GOT3 (cell line): ENCODE data around the gene NPHP4.

ENCODE experiments used
- DNase-seq: peaks from one replicate; lab custom pipeline; 2025; ENCODE audit warnings: mixed read lengths; lab: John Stamatoyannopoulos, UW

NPHP4 gene

DNA sequence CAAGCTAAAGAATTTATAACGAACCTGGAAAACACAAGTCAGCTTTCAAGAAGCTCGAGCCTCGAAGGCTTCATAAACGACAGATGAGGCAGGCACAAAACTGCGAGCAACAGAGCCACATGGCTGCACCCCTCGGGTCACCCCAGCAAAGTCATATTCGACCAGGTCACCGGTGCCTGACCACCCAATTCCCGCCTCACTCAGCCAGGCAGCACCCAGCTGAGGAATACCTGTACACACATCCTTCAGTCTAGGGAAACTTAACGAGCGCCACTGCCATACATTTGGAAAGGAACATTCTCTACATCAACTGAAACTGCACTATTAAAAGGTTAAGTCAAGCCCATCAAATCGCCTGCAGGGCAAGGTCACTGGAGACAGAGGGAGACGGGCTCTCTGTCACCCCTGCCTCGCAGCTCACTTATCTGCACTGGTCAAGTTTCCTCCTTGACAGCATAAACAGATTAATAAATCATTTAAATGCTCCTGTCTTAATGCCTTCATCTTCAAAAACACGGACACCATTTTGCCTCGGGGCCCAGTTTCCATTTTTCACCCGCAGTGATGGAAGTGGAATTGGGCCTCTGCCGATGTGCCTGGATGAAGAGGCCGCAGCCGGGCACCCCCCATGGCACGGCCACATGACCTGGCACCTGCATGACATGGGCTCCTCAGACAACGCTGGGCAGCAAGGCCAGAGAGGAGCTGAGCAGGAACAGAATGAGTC lies 20.6 kb downstream of the NPHP4 start:
- DNase-seq, result no peak

DNA sequence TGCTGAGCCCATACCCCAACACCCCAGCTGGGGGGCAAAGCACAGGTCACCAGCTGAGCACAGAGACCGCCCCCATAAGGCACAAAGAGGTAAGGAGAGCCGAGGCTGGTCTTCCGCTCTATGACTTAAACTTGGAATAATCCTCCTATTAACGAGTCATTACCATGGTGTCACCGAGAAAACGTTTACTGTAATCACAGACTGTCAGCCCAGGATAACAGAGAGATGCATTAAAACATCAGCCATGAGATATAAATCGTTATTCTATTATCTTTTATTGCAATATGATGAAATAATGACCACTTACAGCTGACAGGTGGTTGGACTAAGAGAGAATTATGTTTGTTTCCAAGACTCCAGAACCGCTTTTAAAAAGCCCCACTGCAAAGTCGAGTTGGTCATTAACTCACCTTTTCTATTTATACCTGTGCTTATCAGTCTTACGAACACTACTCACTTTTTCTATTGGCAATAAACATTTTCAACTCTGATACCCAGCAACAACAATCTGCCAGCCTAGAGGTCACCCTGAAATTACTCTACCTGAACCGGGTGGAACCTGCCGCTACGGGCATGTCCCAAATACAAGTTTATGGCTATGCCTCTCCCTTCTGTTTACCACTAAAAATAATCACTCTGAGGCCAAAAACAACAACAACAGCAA lies 21.5 kb downstream of the NPHP4 start:
- DNase-seq, result no peak

DNA sequence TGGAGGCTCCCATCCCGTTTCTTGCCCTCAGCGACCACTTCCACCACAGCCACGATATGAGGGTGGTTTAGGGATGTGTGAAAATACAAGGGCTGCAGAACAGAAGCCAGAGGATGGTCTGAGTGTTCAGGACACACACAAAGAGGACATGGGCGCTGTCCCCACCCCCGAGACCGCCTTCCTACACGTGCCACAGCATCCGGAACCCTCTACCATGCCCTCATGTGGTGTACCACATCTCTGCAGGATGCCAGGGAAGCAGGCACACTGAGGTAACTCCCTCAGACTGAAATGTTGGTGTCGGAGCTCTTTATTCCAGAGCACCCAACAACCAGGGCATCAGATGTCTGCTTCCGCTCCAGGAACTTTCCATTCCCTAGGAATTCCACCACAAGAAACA lies 23.1 kb downstream of the NPHP4 start:
- no peak for DNase-seq

DNA sequence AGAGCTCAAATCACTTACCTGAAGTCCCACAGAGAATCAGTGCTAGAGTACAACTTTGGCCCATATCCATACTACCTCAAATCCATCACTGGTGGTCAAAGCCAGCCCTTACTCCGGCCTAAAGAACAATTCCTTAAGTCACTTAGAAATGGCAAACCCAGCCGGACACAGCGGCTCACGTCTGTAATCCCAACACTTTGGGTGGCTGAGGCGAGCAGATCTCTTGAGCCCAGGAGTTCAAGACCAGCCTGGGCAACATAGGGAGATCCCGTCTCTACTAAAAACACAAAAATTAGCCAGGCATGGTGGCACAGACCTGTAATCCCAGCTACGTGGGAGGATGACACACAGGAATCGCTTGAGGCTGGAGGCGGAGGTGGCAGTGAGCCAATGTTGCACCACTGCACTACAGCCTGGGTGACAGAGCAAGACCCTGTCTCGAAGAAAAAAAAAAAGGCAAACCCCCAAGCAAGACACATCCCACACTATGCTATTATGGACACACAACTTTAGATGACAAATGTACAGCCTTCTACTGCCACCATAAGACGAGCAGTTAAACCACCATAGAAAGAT lies 24.0 kb downstream of the NPHP4 start:
- no peak for DNase-seq

DNA sequence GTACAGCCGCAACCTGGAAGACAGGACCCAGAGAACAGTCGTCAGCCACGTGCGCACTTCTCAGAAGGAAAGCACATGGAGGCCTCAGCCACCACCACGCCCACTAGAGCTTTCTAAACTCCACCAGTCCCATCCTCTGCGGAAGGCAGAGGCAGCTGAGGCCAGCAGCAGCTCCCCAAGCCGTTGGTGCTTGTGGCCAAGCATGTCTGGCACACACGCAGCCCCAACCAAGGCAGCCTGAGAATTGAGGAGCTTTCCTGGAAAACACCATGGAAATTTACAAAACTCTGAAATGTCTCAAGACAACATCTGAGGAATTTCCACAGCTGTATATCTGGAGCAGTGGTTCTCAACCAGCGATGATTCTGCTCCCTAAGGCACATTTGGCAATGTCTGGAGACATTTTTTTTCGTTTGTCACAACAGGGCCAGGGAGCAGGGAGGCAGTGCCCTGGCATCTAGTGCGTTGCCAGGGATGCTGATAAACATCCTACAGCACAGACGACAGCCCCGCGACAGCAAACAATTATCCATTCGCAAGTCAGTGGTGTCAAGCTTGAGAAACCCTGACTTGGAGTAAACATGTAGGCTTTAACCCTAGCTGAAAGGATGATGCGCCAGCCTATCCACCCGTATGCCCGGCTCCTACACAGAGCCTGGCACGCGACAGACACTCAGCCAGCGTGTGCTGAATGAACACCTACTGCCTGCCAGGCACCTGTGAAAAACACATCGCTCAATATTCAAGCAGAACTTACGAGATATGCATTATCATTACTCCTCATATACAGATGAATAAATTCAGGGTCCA lies 24.7 kb downstream of the NPHP4 start:
- no peak for DNase-seq

DNA sequence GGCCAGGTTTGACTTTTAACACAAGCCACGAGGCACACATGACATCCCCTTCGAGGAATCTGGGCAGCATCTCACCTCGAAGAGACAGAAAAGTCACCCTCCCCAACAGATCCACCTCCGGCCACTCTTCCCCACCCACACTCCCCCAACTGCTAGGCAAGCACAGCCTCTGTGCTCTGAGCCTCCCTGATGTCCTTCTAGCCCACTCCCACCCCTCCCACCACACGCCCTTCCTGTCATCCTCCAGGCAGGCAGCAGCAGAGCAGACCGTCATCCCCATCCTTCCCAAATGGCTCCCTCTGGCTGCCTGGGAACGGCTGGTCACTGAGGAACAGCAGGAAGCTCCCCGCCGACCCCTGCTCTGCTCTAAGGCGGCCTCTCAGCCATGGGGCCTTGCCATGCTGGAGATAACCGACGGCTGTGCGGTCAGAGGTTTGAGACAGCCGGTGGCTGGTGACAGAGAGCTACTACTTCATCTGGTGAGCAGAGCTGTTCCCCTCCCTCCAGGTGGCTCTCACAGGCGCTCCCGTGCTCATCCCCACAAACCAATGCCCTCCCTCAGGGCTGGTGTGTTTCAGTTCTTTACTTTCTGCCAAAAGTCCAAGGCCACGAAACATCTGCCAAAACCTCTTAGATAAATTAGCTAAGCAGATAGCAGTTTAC lies 25.6 kb downstream of the NPHP4 start:
- DNase-seq, result no peak

DNA sequence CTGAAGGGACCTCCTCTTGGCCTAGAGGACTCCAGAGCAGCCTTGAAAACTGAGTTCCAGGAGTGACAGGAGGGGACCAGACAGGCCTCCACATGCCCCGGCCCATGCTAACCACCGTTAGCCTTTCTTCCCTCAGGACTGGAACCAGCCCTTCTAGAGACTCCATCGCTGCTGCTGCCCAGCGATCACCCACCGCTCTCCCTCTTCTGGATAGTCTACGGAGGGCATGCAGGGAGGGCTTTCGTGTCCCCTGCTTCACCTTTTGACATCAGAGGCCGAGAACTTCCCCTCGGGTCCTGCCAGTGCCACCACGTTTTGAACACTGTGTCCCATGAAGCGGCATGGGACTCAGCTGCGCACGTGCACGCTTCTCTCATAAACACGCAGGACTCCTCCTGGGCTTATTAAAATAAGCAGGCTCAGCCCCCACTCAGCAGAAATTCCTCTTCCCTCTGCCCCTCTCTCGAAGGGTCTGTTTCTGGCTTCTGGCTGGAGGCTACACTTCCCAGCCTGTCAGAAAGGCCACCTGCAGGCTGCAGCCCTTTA lies 26.6 kb downstream of the NPHP4 start:
- no peak for DNase-seq

DNA sequence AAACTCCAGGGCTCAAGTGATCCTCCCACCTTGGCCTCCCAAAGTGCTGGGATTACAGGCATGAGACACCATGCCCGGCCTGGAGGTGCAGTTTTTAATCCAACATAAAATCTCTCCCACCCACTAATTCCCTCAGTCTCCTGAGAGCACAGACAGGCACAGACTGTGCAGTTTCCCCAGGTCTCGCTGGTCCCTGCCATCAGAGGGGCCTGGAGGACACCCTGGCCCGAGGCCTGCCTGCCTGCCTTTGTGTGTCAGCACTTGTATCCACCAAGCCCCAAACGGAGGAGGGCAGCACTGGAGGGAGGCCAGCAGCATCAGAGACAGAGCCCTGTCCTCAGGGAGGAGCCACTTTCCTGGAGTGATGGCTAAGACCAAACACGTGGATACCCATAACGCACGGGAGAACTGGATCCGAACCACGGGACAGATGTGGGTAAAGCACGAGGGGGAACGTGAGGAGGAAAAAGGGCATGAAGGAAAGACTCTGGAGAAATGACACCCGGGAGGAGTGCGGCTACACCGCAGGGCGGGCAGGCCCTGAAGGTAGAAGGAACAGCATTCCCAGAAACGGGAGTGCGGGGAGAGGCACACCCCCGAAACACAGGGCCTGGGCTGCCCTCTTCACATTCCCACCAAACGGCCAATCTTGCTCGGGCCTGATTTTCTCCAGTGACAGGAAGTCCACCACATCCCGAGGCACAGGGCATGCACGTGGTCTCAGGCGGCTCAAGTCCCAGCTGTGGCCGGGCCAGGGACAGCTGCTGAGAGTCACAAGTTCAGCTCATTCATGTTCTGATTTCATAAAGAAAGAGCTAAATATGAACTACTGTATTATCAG lies 29.7 kb downstream of the NPHP4 start:
- DNase-seq, result no peak

DNA sequence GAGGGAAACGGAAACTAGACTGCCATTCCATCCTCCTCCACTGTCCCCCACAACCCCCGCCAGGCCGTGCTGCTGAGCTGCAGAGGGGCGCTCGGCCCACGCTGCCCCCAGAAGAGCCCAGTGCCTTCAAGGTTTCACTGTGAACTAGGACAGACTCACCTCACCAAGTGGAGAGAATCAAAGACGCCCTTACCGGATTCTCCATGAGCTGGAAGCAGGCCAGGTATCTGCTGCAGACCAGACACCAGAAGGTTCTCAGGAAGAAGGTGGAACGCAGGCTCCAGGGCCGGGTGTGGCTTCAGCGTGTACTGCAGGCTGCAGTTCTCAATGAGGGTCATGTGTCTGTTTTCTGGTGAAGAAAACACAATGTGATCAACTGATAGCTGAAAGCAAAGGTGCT lies 30.6 kb downstream of the NPHP4 start:
- no peak for DNase-seq

DNA sequence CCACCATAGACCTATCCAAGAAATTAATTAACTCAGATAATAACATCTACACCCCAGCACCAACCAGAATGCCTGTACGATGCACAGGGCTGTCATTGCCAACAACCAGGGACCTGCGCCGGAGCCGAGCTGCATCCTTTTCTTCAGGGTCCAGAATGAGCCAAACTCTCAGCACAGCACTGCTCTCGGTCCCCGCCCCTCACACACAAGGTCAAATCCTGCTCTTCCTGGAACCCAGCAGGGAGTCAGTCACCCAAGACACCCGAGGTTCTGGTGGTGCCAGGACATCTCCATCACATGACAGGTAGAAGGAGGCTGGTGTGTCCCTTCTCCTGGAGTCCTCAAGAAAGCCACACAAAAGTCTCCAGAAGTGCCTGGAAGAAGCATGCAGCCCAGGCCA lies 31.9 kb downstream of the NPHP4 start:
- DNase-seq, result no peak

DNA sequence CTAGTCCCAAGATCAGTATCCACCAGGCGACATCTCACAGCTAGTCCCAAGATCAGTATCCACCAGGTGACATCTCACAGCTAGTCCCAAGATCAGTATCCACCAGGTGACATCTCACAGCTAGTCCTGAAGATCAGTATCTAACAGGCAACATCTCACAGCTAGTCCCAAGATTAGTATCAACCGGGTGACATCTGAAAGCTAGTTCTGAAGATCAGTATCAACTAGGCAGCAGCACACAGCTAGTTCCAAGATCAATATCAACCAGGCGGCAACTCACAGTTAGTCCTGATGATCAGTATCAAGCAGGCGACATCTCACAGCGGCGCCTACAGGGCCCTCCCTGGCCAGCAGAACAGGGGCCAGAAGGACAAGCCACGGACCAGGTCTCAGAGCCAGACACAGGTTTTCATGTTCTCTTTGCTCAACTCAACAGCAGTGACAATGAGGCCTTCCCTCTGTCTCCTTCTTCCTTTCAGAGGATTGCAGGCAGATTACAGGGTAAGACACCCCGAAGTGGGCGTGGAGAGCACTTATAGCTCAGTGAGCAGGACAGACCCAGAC lies 32.5 kb downstream of the NPHP4 start:
- no peak for DNase-seq

DNA sequence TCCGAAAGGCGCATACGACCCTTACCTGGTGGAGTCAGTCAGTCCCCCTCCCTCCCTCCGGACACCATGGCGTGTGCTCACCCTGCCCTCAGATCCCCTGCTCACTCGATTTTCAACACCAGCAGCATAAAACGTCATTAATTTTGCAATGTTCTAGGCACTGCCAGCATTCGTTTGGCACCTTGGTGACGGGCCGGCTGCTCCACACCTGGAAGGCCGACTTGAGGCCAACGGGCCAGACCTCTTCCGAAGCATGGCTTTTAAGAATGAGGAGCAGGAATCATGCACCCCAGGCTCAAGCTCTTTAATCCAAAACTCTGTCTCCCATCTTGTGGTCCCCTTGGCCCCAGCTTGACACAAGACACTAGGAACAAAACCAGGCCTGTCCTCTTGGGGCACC lies 33.1 kb downstream of the NPHP4 start:
- DNase-seq, result no peak

DNA sequence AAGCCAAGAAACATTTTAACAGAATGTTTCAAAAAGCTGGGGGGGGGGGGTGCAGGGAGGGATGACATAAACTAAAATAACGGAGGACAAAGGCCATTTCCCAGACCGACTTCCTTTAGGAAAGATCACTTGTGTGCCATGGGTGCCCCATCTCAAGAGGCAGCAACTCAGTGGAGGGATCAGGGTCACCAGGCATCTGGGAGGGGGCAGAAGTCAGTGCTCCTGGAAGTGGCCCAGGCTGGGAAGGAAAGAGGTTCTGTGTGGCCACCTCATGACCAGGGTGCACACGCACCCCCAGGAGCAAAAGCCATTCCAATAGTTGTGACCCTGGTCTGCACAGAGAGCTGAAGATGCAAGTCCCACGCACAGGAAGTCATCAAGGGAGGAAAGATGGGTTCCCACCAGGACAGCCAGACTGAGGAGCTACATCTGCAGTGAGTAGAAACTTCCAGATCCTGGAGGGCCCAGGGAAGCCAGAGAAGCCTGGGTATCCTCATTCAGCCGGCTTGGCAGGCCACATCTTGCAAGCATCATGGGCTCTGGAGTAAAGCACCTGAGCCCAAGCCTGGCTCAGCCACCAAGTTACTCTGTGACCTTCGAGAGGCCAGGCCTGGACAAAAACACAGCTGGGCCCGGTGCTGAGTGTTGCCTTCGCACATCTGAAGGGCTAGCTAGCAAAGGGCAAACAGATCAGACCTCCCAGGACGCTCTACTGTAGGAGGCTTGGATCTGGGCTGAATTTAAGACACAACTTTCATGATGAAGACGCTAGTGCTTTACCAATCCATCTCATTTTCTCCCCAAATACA lies 36.0 kb downstream of the NPHP4 start:
- no peak for DNase-seq

DNA sequence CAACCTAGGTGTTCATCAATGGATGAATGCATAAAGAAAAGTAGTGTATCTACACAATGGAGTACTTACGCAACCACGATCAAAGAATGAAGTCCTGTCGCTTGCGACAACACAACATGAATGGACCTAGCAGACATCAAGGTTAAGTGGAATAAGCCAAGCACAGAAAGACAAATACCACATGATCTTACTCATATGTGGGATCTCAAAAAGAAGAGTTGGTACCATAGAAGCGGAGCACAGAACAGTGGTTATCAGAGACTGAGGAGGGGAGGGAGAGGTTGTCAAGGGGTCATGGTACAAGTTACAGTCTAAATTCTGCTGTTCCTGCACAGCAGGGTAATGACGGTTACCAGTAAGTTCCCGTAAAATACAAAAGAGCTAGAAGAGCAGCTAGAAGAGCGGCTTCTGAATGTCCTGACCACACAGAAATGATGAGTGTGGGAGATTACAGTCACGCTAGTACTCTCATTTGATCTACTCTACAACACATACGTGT lies 36.7 kb downstream of the NPHP4 start:
- DNase-seq, result no peak

DNA sequence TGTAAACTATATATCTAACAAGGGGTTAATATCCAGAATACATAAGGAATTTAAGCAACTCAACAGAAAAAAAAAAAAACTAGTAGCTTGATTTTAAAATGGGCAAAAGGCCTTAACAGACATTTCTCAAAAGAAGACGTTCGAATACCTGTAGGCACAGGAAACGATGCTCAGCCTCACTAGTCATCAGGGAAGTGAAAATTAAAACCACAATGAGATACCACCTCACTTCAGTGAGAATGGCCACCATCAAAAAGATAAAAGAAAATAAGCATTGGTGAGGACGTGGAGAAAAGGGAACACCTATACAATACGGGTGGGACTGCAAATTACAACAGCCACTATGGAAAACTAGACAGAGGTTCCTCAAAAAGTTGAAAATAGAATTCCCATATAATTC lies 37.3 kb downstream of the NPHP4 start:
- DNase-seq, result no peak

DNA sequence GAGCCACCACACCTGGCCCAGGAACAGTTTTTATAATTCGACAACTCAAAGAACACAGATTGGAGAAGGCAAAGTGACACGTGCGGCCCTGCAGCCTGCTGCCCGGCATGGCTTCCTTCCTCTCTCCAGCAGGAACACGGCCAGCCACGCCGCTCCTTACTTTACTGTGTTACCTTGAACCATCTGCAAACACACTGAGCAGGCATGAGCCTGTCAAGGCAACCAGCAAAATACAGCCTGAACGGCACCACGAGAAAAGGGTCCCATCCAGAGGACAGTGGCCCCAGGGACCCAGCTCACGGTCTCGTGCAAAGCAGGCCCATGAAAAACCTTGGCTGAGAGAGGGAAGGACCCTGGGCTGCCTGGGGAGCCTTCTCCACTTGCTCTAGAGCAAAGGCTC lies 38.8 kb downstream of the NPHP4 start:
- DNase-seq, result no peak

DNA sequence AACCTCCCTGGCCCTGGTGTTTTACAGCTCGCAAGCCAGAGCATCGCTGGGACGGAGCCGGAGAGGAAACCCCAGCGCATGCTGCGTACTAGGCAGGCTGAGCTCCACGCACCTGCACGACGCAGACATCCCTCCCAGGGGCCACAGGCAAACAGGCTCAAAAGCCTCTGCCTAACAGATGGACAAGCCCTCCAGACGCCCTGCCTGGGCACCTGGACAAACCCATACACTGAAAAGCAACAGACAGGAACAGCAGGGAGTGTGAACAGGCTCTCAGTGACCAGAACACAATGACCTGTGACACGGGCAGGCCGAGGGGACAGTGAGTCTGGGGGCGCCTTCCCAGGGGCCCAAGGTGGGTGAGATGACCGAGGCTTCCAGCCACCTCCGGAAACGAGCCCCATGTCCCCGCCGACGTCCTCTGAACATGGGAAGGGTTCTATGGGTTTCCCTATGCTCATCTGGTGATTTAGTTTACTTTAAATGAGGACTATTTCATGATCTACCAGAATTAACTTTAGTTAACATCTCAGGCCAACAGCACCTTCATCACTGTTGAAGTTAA lies 40.3 kb downstream of the NPHP4 start:
- no peak for DNase-seq

DNA sequence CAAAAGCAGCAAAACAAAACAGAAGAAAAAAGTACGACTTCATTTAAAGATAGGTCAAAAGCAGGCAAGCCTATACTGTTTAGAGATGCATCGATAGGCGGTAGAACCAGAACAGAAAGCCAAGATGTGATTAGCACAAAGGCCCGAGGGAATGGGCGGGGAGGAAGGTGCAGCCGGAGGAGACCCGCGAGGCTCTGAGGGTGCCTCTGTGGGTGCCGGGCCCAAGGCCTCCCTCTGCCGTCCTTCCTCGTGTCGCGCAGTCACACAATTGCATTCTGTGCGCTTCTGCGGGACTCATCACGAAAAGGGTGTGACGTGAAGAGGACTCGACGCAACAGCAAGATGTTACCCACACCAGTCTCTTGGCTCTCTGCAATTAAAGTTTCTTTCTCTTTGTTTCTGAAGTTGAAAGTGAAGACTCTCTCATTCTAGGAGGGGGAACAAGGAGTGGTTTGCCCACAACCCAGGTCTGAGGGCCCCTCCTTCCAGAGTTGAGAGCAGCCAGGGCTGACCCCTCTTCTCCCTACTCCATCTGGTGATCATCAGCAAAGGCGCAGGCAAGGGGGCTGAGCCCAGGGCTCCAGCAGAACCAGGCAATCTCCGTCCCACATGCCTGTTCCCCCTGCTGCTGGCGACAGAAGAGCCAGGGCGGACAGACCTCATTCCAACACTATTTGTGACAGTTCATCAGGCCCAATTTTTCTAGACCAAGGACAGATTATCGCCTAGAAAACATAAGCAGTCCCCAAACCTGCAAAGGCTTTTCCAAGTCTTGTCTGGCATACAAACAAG lies 41.0 kb downstream of the NPHP4 start:
- no peak for DNase-seq
